Caki2 (cell line): ENCODE measurements around the gene FCGR3A. TPM values are rescaled to one million over a fixed set of nuclear protein-coding genes. Genes with fewer than 3 reads are reported as not detected.
"Not testable (repeated sequence)": the region's sequence is repeated elsewhere in the genome, so short reads cannot be mapped to it uniquely, and the experiment has no call there.

Experiments
- DNase-seq: peaks from one replicate; pipeline ENCODE4 v3.0.0-alpha.2; 2015; ENCODE audit warnings: low read depth
- in situ Hi-C: cut with HindIII; loops from 2 replicates; pipeline ENCODE4 v1.10.0; 2016; ENCODE audit warnings: low sequenced_read_pairs, low pct_unique_long_range_greater_than_20kb, mixed read lengths
- total RNA-seq: library from RNA; depleted of rRNA; stranded (reverse); fragments of >200 nt; shearing (Covaris generic); gene quantifications from 2 replicates; pipeline ENCODE4 v1.2.3, GENCODE V29; 2014; ENCODE audit warnings: low replicate concordance

Gene FCGR3A
- total RNA-seq, 1 experiment from 2014 or later: not detected

DNA sequence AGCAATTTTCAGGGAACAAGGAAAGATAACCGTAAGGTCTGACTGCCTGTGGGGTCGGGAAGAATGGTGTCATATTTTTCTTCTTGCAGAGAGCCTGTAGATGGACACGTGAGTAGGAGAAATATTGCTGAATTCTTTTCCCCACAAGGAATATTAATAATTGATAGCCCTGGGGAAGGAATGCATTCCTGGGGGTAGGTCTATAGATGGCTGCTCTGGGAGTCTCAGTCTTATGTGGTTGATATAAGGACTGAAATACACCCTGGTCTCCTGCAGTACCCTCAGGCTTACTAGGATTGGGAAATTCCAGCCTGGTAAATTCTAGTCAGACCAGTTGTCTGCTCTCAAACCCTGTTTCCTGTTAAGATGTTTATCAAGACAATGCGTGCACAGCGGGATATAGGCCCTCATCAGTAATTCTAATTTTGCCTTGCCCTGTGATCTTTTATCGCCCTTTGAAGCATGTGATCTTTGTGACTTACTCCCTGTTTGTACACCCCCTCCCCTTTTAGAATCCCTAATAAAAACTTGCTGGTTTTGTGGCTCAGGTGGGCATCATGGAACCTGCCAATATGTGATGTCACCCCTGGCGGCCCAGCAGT lies 12.4 kb downstream of the FCGR3A start:
- in situ Hi-C loops, DNase-seq: not testable (repeated sequence)

DNA sequence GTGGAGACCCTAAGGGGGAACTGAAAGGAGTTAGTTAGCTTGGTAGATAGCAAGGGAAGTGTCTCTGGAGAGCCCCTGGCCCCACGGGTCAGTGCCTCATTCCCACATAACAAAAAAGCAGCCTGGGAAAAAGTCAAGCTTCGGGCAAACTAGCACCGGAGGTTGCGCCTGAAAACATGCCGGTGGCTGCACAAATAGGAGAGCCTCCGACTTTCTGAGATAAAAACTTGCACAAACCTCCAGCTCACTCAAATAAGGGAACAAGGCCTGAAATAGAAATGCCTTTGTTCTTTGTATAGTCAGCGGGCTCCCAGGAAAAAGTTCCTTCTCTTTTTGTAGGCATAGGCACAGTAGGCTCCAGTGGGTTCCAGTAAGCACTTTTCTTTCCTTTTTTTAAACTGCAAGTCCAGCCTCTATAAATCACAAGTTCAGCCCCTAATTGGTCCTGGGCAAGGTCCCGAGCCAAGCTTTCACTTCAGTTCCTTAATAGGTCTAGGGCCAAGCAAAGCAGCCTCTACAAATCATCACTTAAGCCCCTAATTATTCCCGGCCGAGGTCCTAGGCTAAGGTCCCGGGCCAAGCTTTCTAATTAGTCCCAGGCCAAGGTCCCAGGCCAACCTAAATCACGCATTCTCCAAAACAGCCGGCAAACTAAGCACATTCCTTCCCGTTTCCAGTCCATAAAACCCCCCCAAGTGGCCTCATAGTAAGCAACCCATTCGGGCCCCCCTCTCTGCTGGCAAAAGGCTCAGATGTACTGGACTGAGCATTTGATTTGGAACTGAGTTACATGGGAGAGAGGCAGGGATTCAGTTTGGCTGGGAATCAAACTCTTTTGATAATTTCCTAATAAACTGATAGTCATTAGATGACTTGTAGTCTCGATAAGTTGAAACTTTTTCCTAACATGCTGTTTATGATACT lies 16.7 kb downstream of the FCGR3A start:
- DNase-seq, in situ Hi-C loops: not testable (repeated sequence)

DNA sequence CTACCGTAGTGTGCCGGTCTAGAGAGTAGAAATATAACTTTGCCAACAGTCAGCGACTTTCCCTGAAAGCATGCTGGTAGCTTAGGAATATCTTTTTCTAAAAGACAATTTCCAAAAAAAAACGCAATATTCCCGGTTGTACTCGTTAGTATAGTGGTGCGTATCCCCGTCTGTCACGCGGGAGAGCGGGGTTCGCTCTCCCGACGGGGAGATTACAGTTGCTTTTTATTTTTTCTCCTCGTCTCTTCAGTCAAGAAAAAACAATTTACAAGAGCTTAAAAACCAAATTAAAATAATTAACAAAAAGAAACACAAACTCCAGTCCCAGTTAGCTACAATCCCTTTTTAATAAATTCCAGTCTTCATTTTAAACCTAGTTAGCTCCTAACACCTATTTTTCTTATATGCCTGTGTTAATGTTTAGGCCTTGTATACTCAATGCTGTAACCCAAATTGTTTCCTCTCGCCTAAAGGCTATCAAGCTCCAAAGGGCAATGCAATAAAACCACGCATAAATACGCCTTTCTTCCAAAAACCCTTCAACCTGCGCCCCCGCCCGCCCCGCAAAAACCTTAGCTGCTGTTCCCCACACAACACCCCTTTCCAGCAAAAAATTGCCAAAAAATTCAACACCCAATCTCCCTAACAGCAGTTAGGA lies 17.5 kb downstream of the FCGR3A start:
- DNase-seq: no peak
- in situ Hi-C loops: no loop called here

DNA sequence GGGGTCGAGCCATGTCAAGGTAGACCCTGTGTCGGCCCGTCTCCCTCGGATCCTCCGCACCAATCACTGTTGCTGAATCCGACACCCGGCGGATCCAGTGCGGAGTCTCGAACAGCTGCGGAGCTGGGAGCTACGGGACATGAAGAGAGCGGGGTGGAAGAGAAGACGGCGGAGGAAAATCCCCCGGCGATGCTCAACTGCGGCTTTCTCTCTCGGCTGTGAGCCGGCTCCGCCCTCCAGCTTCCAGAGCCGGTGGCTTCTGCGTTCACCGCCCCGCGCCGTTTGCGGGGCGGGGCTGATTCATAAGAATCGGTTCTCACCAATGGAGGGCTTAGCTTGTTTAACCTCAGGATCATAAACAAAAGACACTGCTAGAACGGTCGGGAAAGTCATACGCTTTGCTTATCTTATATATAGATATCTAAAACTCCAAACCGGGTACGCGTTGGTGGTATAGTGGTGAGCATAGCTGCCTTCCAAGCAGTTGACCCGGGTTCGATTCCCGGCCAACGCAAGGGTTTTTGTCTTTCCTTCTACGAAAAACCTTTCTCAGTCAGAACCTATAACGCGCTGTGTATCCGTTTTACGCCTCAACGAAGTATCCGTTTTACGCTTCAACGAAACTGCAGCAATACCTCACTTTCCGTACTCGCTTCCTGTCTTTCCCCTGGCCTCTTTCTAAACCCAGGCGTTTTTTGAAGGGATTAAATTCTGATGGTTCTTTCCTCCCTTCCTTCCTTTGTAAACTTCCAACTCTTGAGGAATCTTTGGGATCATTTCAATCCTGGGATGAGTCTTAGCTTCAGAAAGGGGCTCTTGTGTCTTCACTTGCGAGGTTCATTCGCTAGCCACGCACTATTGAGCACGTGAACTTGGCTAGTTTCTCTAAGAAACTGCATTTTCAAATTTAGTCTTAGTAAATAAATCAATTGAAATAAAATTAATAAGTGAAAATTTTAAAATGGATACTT lies 18.7 kb downstream of the FCGR3A start:
- peak; percentile 95 for DNase-seq
- in situ Hi-C loops: not testable (repeated sequence)

DNA sequence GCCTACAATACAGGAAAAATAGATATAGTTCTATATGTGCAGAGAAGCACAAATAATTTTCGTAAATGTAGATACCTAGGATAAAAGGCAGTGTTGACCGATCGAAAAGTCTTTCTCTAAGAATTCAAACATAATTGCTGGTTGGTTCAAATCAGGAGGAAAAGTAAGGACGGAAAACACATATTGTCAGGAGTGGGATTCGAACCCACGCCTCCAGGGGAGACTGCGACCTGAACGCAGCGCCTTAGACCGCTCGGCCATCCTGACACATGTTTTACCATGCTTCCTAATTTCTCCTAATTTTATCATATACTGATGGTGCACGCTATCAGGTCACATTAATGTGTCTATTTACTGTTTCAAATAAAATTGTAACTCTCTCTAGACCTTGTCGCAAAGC lies 19.5 kb downstream of the FCGR3A start:
- peak; percentile 67 for DNase-seq

DNA sequence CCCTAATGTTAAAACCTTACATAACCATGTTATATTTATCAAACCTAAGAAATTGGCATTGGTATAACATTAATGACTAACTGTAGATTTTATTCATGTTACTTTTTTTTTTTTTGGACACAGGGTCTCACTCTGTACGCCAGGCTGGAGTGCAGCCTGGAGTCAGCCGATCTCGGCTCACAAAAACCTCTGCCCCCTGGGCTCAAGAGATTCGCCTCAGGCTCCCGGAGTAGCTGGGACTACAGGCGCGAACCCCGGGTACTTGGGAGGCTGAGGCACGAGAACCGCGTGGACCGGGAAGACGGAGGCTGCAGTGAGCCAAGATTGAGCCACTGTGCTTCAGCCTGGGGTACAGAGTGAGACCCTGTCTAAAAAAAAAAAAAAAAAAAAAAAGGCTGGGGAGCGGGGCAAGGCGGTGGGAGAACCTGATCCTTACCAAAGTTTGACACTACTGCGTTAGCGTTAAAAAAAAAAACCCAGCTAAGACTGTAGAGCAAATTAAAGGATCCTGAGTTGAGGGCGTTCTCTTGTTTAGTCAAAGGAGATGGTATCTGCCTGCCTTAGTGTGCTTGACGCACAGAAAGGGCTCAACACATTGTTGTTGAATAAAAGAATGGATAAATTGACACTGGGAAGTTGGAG lies 20.0 kb downstream of the FCGR3A start:
- in situ Hi-C loops: not testable (repeated sequence)

More for the DNA sequence above, 19.5 kb downstream of the FCGR3A start:
- in situ Hi-C loops: not testable (repeated sequence)

DNA sequence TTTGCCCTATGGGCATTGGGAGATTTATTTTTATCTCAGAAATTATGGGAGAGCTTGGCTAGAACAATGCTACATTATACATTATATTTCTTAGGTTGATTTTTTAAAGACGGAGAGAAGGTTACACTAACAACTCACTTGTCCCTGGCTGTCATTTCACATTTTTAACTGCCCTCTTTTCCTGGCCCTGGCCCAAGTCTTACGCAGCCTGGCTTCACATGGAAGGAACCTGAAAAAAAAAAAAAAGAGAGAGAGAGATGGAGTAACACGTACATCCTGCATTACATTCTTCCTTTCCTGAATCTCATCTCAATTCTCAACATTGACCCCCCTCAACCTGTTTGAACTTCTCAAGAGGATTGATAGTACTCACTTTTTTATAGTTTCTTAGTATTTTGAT lies 21.1 kb downstream of the FCGR3A start:
- DNase-seq, in situ Hi-C loops: not testable (repeated sequence)

More for the DNA sequence above, 20.0 kb downstream of the FCGR3A start:
- not testable (repeated sequence) for DNase-seq

DNA sequence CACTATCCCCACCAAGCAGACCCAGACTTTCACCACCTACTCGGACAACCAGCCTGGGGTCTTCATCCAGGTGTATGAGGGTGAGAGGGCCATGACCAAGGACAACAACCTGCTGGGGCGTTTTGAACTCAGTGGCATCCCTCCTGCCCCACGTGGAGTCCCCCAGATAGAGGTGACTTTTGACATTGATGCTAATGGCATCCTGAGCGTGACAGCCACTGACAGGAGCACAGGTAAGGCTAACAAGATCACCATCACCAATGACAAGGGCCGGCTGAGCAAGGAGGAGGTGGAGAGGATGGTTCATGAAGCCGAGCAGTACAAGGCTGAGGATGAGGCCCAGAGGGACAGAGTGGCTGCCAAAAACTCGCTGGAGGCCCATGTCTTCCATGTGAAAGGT lies 23.7 kb downstream of the FCGR3A start:
- in situ Hi-C loops, DNase-seq: not testable (repeated sequence)

DNA sequence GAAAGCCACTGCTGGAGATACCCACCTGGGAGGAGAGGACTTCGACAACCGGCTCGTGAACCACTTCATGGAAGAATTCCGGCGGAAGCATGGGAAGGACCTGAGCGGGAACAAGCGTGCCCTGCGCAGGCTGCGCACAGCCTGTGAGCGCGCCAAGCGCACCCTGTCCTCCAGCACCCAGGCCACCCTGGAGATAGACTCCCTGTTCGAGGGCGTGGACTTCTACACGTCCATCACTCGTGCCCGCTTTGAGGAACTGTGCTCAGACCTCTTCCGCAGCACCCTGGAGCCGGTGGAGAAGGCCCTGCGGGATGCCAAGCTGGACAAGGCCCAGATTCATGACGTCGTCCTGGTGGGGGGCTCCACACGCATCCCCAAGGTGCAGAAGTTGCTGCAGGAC lies 24.3 kb downstream of the FCGR3A start:
- in situ Hi-C loops, DNase-seq: not testable (repeated sequence)

DNA sequence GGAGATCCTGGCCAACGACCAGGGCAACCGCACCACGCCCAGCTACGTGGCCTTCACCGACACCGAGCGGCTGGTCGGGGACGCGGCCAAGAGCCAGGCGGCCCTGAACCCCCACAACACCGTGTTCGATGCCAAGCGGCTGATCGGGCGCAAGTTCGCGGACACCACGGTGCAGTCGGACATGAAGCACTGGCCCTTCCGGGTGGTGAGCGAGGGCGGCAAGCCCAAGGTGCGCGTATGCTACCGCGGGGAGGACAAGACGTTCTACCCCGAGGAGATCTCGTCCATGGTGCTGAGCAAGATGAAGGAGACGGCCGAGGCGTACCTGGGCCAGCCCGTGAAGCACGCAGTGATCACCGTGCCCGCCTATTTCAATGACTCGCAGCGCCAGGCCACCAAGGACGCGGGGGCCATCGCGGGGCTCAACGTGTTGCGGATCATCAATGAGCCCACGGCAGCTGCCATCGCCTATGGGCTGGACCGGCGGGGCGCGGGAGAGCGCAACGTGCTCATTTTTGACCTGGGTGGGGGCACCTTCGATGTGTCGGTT lies 24.8 kb downstream of the FCGR3A start:
- DNase-seq: peak; percentile 39

DNA sequence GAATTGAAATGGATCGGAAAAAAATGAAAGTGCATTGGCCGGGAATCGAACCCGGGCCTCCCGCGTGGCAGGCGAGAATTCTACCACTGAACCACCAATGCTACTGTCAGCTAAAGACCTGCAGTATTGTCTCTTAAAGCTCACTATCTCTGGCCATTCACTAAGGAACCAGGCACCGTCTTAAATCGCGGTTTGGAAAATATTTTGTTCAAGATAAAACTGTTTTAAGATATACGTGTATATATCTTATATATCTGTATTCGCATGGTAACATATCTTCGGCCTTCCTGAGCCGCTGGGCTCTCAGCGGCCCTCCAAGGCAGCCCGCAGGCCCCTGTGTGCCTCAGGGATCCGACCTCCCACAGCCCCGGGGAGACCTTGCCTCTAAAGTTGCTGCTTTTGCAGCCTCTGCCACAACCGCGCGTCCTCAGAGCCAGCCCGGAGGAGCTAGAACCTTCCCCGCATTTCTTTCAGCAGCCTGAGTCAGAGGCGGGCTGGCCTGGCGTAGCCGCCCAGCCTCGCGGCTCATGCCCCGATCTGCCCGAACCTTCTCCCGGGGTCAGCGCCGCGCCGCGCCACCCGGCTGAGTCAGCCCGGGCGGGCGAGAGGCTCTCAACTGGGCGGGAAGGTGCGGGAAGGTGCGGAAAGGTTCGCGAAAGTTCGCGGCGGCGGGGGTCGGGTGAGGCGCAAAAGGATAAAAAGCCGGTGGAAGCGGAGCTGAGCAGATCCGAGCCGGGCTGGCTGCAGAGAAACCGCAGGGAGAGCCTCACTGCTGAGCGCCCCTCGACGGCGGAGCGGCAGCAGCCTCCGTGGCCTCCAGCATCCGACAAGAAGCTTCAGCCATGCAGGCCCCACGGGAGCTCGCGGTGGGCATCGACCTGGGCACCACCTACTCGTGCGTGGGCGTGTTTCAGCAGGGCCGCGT lies 25.5 kb downstream of the FCGR3A start, which contains the start of gene HSPA6:
Gene HSPA6, plus strand, starts transcription at position 724 of the 925 bp plus-strand sequence. Its CDS starts 119 bp downstream, at position 843.
- DNase-seq: peak; percentile 75
- in situ Hi-C loops: not testable (repeated sequence)

More for the DNA sequence above, 24.8 kb downstream of the FCGR3A start:
- in situ Hi-C loops: not testable (repeated sequence)

DNA sequence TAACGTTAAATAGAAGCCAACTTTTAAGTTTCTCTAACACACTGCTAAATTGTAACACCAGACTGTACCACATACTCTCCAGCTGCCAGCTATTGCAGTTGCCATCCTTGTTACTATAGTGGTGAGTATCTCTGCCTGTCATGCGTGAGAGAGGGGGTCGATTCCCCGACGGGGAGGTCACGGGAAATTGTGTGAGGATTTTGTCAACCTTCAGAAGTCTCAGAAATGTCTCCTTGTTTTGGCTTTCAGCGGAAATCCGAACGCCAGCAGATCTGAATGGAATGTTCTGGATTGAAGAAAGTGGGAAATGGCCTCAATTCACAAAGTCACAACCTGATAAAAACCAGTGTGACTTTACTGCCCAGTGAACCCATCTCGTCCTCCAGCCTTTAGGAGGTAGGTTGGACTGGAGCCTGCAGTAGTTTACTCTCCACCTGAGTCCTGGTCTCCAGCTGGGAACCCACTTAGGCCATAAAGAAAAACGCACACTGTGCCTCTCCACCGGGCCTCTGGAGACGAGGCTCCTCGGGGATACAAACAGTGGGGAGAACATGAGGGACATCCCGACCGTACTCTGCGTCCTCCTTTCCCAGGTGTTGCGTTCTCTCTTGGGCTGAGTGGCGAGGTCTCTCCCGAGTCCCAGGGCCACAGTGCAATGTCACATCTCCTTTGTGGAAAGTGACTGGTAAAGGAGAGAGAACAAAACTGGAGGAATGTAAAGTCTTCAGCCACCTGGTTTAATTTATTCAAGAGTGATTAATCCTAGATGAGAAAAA lies 26.4 kb downstream of the FCGR3A start:
- in situ Hi-C loops, DNase-seq: not testable (repeated sequence)

DNA sequence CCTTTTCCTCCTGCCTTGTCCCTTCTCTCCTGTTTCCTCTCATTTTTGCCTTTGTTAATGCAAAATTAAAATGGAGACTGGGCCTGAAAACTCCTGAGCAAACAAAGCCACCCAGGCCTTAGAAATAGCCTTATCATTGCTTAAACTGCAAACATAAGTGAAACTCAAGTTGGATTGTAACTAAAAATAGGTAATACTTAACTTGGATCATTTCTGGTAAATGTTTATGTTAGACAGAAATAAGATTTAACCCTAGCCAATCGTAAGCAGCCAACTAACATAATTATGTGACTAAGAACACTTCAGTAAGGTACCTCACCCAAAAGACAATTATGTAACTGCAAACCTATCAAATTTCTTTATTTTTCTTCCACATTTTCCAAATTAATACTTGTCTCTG lies 35.7 kb downstream of the FCGR3A start:
- DNase-seq: not testable (repeated sequence)

DNA sequence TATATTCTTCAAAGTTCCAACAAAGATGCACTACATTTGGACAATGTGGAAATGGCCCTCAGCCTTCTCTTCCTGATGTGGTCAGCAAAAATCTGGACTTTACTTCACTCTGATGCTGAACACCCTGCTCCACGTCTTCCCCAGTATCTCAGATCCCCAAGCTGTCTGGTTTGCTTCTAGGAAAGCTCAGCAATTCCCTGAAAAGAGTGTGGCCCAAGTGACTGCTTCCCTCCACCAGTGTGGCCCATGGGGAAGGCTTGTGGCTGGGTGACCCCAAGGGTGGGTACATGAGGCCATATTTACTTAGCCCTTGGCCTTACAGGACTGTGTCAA lies 36.2 kb downstream of the FCGR3A start:
- in situ Hi-C loops, DNase-seq: not testable (repeated sequence)

More for the DNA sequence above, 35.7 kb downstream of the FCGR3A start:
- in situ Hi-C loops: not testable (repeated sequence)
